H7 (cell line): ENCODE results near the gene ABCG8. TPM values are rescaled to one million over a fixed set of nuclear protein-coding genes. Genes with fewer than 3 reads are reported as not detected.

Source experiments
- DNase-seq: peaks from one replicate; pipeline ENCODE4 v3.0.0; 2012
- H3K27me3 ChIP-seq: 2 replicates; pipeline ENCODE4 v1.6.0; 2011; ENCODE audit warnings: mild to moderate bottlenecking, low read length; ENCODE audit not compliant: control insufficient read depth, insufficient read depth
- H3K36me3 ChIP-seq: replicated peaks from 2 replicates; pipeline ENCODE4 v1.5.1; 2011; ENCODE audit warnings: low read length; ENCODE audit not compliant: control insufficient read depth, insufficient read depth
- H3K4me3 ChIP-seq: 2 replicates; pipeline ENCODE4 v1.5.1; 2011; ENCODE audit warnings: low read depth, mild to moderate bottlenecking, control low read depth, low read length, moderate library complexity; ENCODE audit not compliant: insufficient read depth
- total RNA-seq: library from RNA; depleted of rRNA; stranded (reverse); fragments of >200 nt; shearing (Covaris generic); gene quantifications from 2 replicates; pipeline ENCODE4 v1.2.3, GENCODE V29; 2014; rRNA removed

ABCG8 gene
- not detected in 2 replicates for total RNA-seq

DNA sequence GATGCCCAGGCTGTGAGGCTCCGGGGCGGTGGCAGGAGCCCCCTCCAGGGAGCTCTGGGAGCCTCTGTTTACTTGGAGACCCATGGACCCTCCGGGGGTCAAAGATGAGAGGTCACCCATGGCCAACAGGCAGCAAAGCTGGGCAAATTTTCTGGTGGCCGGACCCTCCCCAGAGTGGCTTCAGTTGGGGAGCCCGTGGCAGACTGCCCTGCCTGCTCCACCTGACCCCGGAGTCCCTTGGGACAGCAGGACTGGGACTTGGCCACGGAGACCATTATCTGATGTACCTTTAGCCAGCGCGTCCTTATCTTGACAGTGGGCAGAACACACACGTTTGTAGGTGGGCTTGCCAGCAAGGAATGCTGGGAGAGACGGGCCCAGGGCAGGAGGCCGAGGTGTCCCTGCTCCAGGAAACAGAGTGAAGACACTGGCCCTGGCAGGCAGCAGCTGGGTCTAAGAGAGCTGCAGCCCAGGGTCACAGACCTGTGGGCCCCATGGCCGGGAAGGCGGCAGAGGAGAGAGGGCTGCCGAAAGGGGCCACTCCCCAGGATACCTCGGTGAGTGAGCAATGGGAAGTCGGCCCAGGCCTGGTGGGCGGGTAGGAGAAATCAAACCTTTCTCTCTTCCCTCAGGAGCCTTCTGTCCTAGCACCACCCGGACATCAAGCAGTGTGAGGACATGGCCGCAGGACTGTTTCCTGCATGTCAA lies at the start of gene ABCG8, which contains the start of gene ABCG5:
Gene ABCG8, plus strand, starts transcription at position 412 of the 708 bp plus-strand sequence. Its CDS starts 83 bp downstream, at position 495.
Gene ABCG5, minus strand, starts transcription at position 280 of the 708 bp plus-strand sequence. Its CDS starts 160 bp downstream, at position 120.
- peak; percentile 31 for DNase-seq
- Histone ChIP-seq H3K4me3 (no peak within 1 kb of the TSS), H3K36me3 (no peaks in the 10 kb centered on the region), H3K27me3 (no peaks in the 10 kb centered on the region)

DNA sequence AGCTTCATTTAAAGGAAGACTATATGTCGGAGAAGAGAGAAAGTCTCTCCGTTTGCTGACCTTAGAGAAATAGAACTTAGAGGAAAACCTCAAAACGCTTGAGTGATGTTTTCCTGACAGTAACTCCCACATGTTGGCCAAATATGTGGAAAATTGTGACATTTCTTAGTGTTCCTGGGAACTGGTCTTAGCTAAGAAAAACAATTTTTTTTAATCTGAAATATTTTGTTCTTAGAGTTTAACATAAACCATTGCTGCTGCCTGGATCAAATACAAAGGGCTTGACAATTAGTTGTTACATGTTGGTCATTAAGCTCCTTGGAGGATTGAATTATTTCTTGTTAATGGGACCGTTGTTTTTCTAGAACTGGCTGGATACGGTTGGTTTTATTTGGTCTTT lies 48.6 kb upstream of the ABCG8 start:
- DNase-seq: no peak
- Histone ChIP-seq H3K27me3 (no peaks in the 10 kb centered on the region), H3K36me3 (no peaks in the 10 kb centered on the region), H3K4me3 (no peak overlapping the region)

DNA sequence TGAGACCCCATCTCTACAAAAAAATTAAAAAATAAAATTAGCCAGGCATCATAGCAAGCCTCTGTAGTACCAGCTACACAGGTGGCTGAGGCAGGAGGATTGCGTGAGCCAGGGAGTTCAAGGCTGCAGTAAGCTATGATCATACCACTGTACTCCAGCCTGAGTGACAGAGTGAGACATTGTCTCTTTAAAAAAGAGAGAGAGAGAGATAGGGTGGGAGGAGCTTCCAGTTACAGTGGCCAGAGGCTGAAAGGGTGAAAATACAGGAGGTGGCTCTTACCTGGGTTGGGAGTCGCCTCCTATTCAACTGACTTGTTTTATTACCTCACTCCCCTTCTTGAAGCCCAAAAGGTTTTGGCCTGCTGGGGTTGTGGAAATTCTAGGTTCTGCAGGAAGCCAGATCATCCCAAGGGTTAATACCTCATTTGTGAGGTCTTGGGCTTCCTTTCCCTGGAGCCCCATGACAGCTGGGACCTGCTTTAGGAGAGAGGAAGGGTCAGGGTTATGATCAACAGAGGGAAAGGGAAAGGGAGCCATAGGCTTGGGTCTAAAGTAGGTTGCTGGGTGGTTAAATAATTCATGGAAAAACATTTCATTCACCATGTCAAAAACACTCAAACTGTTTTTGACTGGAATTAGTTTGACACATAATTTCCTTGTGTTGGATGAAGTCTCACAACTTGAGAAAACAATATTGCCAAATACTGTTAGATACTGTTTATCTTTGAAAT lies 47.6 kb upstream of the ABCG8 start:
- no peak overlapping the region for H3K4me3 ChIP-seq
- no peak for DNase-seq
- no peaks in the 10 kb centered on the region for H3K27me3 ChIP-seq
- H3K36me3 ChIP-seq: no peaks in the 10 kb centered on the region

DNA sequence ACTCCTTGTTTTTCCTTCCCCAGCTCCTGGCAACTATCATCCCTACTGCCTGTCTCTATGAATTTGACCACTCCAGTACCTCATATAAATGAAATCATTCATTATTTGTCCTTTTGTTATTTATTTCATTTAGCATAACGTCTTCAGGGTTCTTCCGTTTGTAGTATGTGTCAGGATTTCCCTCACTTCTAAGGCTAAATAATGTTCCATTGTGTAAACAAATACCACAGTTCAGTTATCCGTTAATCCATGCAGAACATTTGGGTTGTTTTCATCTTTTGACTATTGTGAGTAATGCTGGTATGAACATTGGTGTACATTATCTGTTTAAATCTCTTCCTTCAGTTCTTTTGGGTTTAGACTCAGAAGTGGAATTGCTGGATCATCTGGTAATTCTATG lies 46.1 kb upstream of the ABCG8 start:
- no peaks in the 10 kb centered on the region for H3K36me3 ChIP-seq
- H3K4me3 ChIP-seq: no peak overlapping the region
- no peaks in the 10 kb centered on the region for H3K27me3 ChIP-seq
- DNase-seq: no peak

DNA sequence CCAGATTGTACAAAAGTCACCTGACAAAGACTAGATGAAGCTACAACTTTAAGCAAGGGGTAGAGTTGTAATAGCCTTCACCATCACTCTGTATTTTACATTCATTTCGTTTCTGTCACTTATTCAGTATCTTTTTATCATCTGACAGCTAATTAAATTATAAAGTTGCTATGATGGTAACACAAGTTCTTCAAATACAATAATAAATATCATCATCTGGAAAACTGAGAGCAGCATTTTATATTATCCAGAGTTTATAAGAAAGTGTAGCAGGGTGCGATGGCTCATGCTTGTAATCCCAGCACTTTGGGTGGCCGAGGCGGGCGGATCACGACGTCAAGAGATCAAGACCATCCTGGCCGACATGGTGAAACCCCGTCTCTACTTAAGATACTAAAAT lies 43.8 kb upstream of the ABCG8 start:
- H3K27me3 ChIP-seq: no peaks in the 10 kb centered on the region
- H3K36me3 ChIP-seq: no peaks in the 10 kb centered on the region
- DNase-seq: no peak
- H3K4me3 ChIP-seq: no peak overlapping the region

DNA sequence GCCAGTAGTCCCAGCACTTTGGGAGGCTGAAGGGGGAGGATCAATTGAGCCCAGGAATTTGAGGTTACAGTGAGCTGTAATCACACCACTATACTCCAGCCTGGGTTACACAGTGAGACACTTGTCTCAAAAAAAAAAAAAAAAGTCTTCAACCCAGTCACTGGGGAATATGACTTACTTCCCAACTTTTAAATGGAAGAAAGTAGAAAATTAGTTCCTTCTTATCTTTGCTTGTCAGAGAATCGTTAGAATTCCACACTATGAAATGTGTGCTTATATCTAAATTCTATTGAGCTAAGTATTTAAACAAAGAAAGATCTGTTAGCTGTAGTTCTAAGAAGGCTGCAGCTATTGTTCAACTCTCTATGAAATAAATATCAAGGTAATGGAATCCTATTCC lies 42.6 kb upstream of the ABCG8 start:
- Histone ChIP-seq H3K36me3 (no peaks in the 10 kb centered on the region), H3K27me3 (no peaks in the 10 kb centered on the region), H3K4me3 (no peak overlapping the region)
- DNase-seq: no peak

DNA sequence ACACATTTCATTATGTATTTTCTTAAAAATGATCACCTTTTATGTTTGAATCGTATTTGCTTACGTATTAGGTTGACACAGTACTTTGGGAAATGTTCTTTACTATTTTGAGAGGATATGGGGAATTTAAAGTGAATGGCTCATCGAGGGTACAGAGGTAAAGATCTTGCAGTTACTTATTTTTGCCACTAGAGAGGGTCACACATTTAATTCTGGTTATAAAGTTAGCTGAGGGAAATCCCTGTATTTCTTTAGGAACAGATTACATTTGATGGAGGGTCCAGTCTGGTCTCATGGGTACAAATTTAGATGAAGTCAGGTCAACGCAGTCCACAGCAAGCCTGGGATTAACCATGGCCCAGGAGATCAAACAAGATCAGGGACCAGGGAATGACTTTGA lies 40.5 kb upstream of the ABCG8 start:
- H3K27me3 ChIP-seq: no peaks in the 10 kb centered on the region
- DNase-seq: peak; percentile 17
- no peak overlapping the region for H3K4me3 ChIP-seq
- H3K36me3 ChIP-seq: no peaks in the 10 kb centered on the region

DNA sequence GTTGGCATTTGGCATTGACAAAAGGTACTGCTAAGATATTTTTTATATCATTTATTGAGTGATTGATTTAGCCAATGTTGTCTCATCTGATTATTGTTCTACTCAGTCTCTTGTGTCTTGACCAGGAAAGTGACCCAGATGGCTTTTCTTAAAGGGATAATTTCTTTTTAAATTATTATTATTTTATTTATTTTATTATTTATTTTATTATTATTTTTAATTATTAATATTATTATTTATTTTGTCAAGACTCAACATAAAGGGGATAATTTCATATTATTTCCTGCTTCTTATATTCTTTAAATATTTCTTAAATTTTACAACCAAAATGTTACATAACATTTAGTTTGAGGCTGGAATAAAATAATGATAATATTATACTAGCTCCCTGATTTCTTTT lies 37.9 kb upstream of the ABCG8 start:
- Histone ChIP-seq H3K27me3 (no peaks in the 10 kb centered on the region), H3K4me3 (no peak overlapping the region), H3K36me3 (no peaks in the 10 kb centered on the region)
- no peak for DNase-seq

DNA sequence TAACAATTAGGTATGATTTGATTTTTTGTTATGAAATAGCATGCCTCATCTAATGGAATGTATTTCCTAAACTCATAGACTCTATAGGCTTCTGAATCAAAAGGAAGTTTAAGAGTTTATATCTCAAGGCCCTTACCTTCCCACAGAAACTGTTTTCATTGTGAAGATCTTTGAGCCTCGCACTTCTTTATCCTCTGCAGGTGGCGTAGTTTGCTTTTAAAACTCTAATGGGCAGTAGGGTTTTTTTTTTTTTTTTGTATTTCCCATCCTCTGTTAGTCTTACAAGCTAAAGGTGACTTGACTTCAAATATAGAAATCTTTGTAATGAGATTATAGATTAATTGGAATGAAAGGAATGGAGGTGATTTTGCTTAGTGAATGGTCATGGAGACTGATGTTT lies 36.6 kb upstream of the ABCG8 start:
- Histone ChIP-seq H3K36me3 (no peaks in the 10 kb centered on the region), H3K4me3 (no peak overlapping the region), H3K27me3 (no peaks in the 10 kb centered on the region)
- no peak for DNase-seq

DNA sequence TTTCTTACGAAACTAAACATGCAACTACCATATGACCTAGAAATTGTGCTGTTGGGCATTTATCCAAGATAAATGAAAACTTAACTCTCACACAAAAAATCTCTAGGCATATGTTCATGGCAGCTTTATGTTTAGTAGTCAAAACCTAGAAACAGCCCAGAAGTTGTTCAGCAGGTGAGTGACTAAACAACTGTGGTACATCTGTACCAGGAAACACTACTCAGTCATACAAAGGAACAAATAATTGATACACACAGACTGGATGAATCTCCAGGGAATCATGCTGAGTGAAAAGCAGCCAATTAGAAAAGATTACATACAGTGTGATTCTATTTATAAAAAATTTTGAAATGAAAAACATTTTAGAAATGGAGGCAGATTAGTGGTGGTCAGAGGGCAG lies 35.7 kb upstream of the ABCG8 start:
- Histone ChIP-seq H3K36me3 (no peaks in the 10 kb centered on the region), H3K4me3 (no peak overlapping the region), H3K27me3 (no peaks in the 10 kb centered on the region)
- no peak for DNase-seq

DNA sequence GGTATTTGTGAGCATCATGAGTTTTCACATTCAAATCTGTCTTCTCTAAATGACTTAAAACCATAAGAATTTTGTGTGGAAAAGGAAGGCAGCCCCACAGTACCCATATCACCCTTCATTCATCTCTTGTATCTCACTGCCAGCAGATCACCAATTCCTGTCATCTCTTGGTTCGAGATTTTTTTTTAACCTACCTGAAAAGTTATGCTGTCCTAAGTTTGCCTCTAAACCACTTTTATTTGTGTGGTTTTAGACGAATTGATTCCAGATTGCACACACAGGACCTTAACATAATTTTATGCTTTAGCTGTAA lies 32.1 kb upstream of the ABCG8 start:
- H3K36me3 ChIP-seq: no peaks in the 10 kb centered on the region
- no peak for DNase-seq
- no peak overlapping the region for H3K4me3 ChIP-seq
- no peaks in the 10 kb centered on the region for H3K27me3 ChIP-seq

DNA sequence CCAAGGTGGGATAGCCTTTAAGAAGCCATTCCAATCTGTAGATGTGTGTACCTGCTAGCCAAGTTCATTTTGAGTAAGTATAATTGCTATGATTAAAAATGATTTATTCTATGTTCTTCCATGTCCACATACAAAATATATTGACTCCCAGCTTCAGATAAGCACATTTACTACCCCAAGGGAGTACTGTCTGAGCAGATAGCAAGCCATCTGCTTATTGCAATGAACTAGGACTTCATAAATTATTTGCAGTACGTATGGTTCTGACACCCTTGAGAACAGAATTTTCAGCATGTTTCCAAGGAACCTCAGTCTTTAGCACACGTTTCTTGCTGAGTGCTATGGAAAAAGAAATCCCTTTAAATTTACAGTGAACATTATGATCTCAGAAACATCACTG lies 28.3 kb upstream of the ABCG8 start:
- H3K4me3 ChIP-seq: no peak overlapping the region
- no peaks in the 10 kb centered on the region for H3K27me3 ChIP-seq
- DNase-seq: no peak
- no peaks in the 10 kb centered on the region for H3K36me3 ChIP-seq

DNA sequence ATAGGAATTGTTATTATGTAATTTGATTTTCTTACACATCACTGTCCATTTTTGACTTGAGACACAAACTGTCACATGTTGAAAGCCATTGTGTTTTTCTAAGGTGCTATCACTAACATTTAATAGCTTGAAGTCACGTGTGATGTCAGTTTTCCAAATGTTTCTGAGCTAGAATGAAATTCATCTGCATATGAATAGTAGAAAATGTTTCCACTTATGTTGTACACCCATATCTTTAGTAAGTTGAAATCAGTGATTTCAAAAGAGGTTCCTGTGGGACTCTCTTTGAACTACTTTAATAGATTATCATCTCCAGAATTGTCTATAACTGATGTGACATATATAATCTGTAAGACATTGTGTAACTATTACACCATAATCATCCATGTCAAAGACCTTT lies 27.9 kb upstream of the ABCG8 start:
- Histone ChIP-seq H3K4me3 (no peak overlapping the region), H3K36me3 (no peaks in the 10 kb centered on the region), H3K27me3 (no peaks in the 10 kb centered on the region)
- no peak for DNase-seq

DNA sequence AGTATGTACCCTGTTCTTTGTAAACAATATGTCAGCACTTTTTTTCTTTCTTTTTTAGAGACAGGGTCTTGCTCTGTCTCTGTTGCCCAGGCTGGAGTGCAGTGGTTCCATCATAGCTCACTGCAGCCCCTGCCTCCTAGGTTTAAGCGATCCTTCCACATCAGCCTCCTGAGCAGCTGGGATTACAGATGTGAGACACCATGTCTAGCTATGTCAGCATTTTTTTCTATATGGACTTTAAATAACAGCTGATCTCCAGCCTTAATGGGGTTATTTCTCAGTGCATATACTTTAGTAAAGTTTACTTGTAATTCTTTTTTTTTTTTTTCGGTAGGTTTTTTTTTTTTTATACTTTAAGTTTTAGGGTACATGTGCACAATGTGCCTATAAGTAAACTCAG lies 26.8 kb upstream of the ABCG8 start:
- no peak for DNase-seq
- Histone ChIP-seq H3K4me3 (no peak overlapping the region), H3K27me3 (no peaks in the 10 kb centered on the region), H3K36me3 (no peaks in the 10 kb centered on the region)

DNA sequence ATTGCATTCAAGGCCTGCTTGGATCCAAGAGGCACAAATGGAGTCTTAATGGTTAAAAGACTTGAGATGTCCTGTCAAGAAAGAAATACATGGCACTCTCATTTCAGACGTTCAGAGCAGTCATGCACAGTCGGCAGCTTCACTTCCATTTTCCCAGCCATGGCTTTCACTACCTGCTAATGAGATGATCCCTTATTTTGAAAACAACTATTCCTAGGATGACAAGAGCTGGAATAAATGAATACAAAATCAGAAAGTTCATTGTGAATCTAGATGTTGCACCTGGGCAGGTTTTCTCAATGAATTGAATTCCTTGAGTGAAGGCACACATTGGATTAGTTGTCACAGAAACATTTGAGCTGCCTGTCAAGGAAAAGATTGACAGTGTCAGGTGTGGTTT lies 25.8 kb upstream of the ABCG8 start:
- H3K27me3 ChIP-seq: no peaks in the 10 kb centered on the region
- H3K36me3 ChIP-seq: no peaks in the 10 kb centered on the region
- no peak overlapping the region for H3K4me3 ChIP-seq
- DNase-seq: no peak
